ENCODE data around the gene ADNP2. TPM values are rescaled to one million over a fixed set of nuclear protein-coding genes. Genes with fewer than 3 reads are reported as not detected.
"Not testable (repeated sequence)": the region's sequence is repeated elsewhere in the genome, so short reads cannot be mapped to it uniquely, and the experiment has no call there.

ADNP2 gene
- total RNA-seq, 4 donors from 2014 or later, result 18.1 to 22.6 (median 19.9) TPM

GRCh38 chr18:80159713-80160636 is 50.9 kb downstream of the ADNP2 start:
- 79 to 83% methylated on average over 63 to 94 of the region's 109 CpGs for WGBS, 2 donors
- DNase-seq (ENCODE audit: low spot score in 2 of 2), result peak in 1 of 2 donors; percentile 77
- intact Hi-C loops (cut with DNase I; ENCODE audit: low total_unique reads), result no loop called here
- H3K4me3 ChIP-seq (ENCODE audit: low read depth, poor library complexity, severe bottlenecking), result no peak overlapping the region
- TF ChIP-seq, protein P1, sequence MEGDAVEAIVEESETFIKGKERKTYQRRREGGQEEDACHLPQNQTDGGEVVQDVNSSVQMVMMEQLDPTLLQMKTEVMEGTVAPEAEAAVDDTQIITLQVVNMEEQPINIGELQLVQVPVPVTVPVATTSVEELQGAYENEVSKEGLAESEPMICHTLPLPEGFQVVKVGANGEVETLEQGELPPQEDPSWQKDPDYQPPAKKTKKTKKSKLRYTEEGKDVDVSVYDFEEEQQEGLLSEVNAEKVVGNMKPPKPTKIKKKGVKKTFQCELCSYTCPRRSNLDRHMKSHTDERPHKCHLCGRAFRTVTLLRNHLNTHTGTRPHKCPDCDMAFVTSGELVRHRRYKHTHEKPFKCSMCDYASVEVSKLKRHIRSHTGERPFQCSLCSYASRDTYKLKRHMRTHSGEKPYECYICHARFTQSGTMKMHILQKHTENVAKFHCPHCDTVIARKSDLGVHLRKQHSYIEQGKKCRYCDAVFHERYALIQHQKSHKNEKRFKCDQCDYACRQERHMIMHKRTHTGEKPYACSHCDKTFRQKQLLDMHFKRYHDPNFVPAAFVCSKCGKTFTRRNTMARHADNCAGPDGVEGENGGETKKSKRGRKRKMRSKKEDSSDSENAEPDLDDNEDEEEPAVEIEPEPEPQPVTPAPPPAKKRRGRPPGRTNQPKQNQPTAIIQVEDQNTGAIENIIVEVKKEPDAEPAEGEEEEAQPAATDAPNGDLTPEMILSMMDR (IDR thresholded peaks at IDR 0.05), result no peak
- TF ChIP-seq POLR2A (IDR thresholded peaks at IDR 0.05), result no peak

GRCh38 chr18:80161781-80162417 is 52.8 kb downstream of the ADNP2 start:
- 55 to 58% methylated on average over 7 of the region's 7 CpGs for WGBS, 2 donors

GRCh38 chr18:80163183-80163582 is 54.1 kb downstream of the ADNP2 start:
- H3K4me3 ChIP-seq (ENCODE audit: low read depth, poor library complexity, severe bottlenecking), result no peak overlapping the region
- TF ChIP-seq, protein P1 (IDR thresholded peaks at IDR 0.05), result no peak
- TF ChIP-seq POLR2A (IDR thresholded peaks at IDR 0.05), result no peak
- WGBS, 2 donors, result 86 to 90% methylated on average over 7 of the region's 7 CpGs
- no peak for DNase-seq (ENCODE audit: low spot score in 2 of 2)
- intact Hi-C loops (cut with DNase I; ENCODE audit: low total_unique reads), result no loop called here

More at GRCh38 chr18:80161781-80162417, 52.8 kb downstream of the ADNP2 start:
- intact Hi-C loops (cut with DNase I; ENCODE audit: low total_unique reads), result no loop called here
- H3K4me3 ChIP-seq (ENCODE audit: low read depth, poor library complexity, severe bottlenecking), result no peak overlapping the region
- TF ChIP-seq POLR2A (IDR thresholded peaks at IDR 0.05), result no peak
- TF ChIP-seq, protein P1 (IDR thresholded peaks at IDR 0.05), result no peak
- DNase-seq (ENCODE audit: low spot score in 2 of 2), result no peak

- intact Hi-C loops (cut with DNase I; ENCODE audit: low total_unique reads); H3K4me3 ChIP-seq (ENCODE audit: low read depth, poor library complexity, severe bottlenecking); DNase-seq (ENCODE audit: low spot score in 2 of 2): not testable (repeated sequence)
- WGBS, 2 donors, result 84 to 90% methylated on average over 9 of the region's 9 CpGs
Observed at GRCh38 chr18:80164727-80165355, 55.8 kb downstream of the ADNP2 start.

DNA sequence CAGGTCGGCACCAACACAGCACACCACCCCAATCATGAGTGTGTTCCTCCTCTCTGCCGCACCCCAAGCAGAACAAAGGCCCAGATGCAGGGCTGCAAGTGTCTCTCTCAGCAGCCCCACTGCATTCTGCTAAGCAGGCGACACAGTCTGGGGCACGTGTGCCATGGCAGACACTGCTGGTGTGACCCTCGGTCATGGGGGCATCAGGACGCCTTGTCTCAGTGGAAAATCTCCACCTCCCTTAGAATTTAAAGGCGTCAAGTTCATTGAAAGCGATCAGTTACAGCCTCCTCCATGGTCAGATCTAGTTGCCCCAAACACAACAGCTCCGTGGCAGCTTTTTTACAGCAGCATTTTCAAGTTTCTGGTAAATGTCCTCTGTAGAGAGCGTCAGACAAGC is 57.2 kb downstream of the ADNP2 start:
- intact Hi-C loops (cut with DNase I; ENCODE audit: low total_unique reads), result no loop called here
- no peak for TF ChIP-seq POLR2A (IDR thresholded peaks at IDR 0.05)
- TF ChIP-seq, protein P1 (IDR thresholded peaks at IDR 0.05), result no peak
- H3K4me3 ChIP-seq (ENCODE audit: low read depth, poor library complexity, severe bottlenecking), result no peak overlapping the region
- peak in 1 of 2 donors; percentile 67 for DNase-seq (ENCODE audit: low spot score in 2 of 2)
- 91 to 95% methylated on average over 10 of the region's 10 CpGs for WGBS, 2 donors

DNA sequence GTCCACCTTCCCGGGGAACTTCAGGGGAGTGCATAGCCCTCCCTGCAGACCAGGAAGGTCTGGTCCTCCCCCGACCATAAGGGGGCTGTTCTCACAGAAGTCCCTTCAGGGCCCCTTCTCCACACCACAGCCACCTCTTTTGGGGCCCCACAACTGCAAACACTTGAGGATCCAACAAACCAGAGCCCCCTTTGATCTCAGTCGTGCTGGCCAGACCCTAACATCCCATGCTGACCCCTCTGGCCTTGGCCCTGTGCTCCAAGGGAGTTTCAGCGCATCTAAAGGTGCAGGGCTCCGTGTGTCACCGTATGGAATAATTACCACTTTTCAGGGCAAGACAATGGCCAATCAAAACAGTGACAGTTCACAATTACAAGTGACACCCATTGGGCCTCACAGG is 57.7 kb downstream of the ADNP2 start:
- peak in 1 of 2 donors; percentile 65 for DNase-seq (ENCODE audit: low spot score in 2 of 2)
- H3K4me3 ChIP-seq (ENCODE audit: low read depth, poor library complexity, severe bottlenecking), result no peak overlapping the region
- intact Hi-C loops (cut with DNase I; ENCODE audit: low total_unique reads), result no loop called here
- 93 to 96% methylated on average over 6 of the region's 6 CpGs for WGBS, 2 donors
- TF ChIP-seq, protein P1 (IDR thresholded peaks at IDR 0.05), result no peak
- no peak for TF ChIP-seq POLR2A (IDR thresholded peaks at IDR 0.05)
